GM23338 (cell line): ENCODE results near the gene GLMP. TPM values are rescaled to one million over a fixed set of nuclear protein-coding genes. Genes with fewer than 3 reads are reported as not detected.

Experiments
- CREB1 ChIP-seq: fragments of 250-450 bp; sonication (Bioruptor Pico); IDR thresholded peaks from 2 replicates; pipeline ENCODE4 v1.5.0; 2020; ENCODE audit warnings: low read depth, mild to moderate bottlenecking, moderate library complexity
- EZH2 ChIP-seq: fragments of 200-600 bp; sonication (generic); IDR thresholded peaks from one replicate; pipeline ENCODE4 v1.8.0; 2017; ENCODE audit warnings: antibody characterized with exemption, mild to moderate bottlenecking, low read depth; ENCODE audit not compliant: unreplicated experiment
- EZH2phosphoT487 ChIP-seq: fragments of 200-600 bp; sonication (generic); IDR thresholded peaks from one replicate; pipeline ENCODE4 v1.8.1; 2018; ENCODE audit warnings: antibody characterized with exemption; ENCODE audit not compliant: unreplicated experiment
- STAT1 ChIP-seq: IDR thresholded peaks from one replicate; pipeline ENCODE4 v1.6.1; 2016; ENCODE audit warnings: antibody characterized with exemption; ENCODE audit not compliant: unreplicated experiment
- ZNF114 ChIP-seq: fragments of 250-450 bp; sonication (Bioruptor Pico); IDR thresholded peaks from 2 replicates; pipeline ENCODE4 v1.5.0; 2020; ENCODE audit warnings: mild to moderate bottlenecking, moderate library complexity
- ZNF331 ChIP-seq: fragments of 250-450 bp; sonication (Bioruptor Pico); IDR thresholded peaks from 2 replicates; pipeline ENCODE4 v1.5.0; 2020; ENCODE audit warnings: low read depth, mild to moderate bottlenecking, moderate library complexity
- polyA plus RNA-seq: library from polyadenylated mRNA; unstranded; fragments of >200 nt; fragmentation: Nextera tagmentation; extraction: Ambion mirVana; gene quantifications from 2 replicates; pipeline ENCODE4 v1.2.1, GENCODE V29; 2016
- total RNA-seq: library from RNA; depleted of rRNA; stranded (reverse); fragments of >200 nt; shearing (Covaris generic); gene quantifications from 2 replicates; pipeline ENCODE4 v1.2.3, GENCODE V29; 2014
- TF ChIP-seq, protein P1 (sequence below): fragments of 250-450 bp; sonication (Bioruptor Pico); IDR thresholded peaks from 2 replicates; pipeline ENCODE4 v1.5.0; 2020; ENCODE audit warnings: mild to moderate bottlenecking, moderate library complexity
- TF ChIP-seq, protein P2 (sequence below): IDR thresholded peaks from 2 replicates; pipeline ENCODE4 v1.6.1; 2016; ENCODE audit warnings: antibody characterized with exemption

The GLMP gene
- total and polyA plus RNA-seq, 2 experiments from 2014 or later, result 33.6 to 41.9 TPM

DNA sequence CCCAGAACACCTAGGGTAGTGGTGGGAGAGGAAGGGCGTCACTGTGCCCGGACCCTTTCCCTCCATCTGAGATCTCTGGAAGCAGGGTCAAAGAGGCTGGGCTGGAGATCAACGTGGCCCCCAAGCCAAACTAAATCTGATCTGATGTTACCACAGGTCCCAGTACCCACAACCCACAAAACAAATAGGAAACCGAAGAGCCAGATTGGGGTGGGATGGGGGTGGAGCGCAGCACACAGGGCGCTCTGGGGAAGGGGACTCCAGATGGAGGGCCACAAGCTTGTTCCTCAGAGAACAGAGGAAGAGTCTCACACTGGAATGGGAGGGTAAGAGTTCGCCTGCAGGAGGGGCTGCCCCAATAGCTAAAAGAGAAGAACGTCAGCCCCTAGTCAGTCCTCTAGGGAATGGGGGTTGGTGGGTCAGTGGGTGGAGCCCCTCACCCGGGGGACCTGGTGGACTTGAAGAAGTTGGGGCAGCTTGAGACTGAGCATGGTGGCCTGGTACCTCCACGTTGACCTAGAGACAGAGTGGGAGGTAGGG is 49.2 kb downstream of the GLMP start (continued):
- TF ChIP-seq, protein P1, sequence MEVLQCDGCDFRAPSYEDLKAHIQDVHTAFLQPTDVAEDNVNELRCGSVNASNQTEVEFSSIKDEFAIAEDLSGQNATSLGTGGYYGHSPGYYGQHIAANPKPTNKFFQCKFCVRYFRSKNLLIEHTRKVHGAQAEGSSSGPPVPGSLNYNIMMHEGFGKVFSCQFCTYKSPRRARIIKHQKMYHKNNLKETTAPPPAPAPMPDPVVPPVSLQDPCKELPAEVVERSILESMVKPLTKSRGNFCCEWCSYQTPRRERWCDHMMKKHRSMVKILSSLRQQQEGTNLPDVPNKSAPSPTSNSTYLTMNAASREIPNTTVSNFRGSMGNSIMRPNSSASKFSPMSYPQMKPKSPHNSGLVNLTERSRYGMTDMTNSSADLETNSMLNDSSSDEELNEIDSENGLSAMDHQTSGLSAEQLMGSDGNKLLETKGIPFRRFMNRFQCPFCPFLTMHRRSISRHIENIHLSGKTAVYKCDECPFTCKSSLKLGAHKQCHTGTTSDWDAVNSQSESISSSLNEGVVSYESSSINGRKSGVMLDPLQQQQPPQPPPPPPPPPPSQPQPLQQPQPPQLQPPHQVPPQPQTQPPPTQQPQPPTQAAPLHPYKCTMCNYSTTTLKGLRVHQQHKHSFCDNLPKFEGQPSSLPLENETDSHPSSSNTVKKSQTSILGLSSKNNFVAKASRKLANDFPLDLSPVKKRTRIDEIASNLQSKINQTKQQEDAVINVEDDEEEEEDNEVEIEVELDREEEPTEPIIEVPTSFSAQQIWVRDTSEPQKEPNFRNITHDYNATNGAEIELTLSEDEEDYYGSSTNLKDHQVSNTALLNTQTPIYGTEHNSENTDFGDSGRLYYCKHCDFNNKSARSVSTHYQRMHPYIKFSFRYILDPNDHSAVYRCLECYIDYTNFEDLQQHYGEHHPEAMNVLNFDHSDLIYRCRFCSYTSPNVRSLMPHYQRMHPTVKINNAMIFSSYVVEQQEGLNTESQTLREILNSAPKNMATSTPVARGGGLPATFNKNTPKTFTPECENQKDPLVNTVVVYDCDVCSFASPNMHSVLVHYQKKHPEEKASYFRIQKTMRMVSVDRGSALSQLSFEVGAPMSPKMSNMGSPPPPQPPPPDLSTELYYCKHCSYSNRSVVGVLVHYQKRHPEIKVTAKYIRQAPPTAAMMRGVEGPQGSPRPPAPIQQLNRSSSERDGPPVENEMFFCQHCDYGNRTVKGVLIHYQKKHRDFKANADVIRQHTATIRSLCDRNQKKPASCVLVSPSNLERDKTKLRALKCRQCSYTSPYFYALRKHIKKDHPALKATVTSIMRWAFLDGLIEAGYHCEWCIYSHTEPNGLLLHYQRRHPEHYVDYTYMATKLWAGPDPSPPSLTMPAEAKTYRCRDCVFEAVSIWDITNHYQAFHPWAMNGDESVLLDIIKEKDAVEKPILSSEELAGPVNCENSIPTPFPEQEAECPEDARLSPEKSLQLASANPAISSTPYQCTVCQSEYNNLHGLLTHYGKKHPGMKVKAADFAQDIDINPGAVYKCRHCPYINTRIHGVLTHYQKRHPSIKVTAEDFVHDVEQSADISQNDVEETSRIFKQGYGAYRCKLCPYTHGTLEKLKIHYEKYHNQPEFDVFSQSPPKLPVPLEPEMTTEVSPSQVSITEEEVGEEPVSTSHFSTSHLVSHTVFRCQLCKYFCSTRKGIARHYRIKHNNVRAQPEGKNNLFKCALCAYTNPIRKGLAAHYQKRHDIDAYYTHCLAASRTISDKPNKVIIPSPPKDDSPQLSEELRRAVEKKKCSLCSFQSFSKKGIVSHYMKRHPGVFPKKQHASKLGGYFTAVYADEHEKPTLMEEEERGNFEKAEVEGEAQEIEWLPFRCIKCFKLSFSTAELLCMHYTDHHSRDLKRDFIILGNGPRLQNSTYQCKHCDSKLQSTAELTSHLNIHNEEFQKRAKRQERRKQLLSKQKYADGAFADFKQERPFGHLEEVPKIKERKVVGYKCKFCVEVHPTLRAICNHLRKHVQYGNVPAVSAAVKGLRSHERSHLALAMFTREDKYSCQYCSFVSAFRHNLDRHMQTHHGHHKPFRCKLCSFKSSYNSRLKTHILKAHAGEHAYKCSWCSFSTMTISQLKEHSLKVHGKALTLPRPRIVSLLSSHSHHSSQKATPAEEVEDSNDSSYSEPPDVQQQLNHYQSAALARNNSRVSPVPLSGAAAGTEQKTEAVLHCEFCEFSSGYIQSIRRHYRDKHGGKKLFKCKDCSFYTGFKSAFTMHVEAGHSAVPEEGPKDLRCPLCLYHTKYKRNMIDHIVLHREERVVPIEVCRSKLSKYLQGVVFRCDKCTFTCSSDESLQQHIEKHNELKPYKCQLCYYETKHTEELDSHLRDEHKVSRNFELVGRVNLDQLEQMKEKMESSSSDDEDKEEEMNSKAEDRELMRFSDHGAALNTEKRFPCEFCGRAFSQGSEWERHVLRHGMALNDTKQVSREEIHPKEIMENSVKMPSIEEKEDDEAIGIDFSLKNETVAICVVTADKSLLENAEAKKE (CRISPR knock-in tag), result no peak
- no peak for TF ChIP-seq ZNF331 (CRISPR knock-in tag)
- TF ChIP-seq EZH2phosphoT487, result no peak
- no peak for TF ChIP-seq EZH2
- TF ChIP-seq, protein P2, sequence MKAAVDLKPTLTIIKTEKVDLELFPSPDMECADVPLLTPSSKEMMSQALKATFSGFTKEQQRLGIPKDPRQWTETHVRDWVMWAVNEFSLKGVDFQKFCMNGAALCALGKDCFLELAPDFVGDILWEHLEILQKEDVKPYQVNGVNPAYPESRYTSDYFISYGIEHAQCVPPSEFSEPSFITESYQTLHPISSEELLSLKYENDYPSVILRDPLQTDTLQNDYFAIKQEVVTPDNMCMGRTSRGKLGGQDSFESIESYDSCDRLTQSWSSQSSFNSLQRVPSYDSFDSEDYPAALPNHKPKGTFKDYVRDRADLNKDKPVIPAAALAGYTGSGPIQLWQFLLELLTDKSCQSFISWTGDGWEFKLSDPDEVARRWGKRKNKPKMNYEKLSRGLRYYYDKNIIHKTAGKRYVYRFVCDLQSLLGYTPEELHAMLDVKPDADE, result no peak
- no peak for TF ChIP-seq ZNF114 (CRISPR knock-in tag)
- TF ChIP-seq CREB1, result no peak
- TF ChIP-seq STAT1, result no peak
